HG03565 (cell line): Measurements from ENCODE around the gene ITGA5.

ENCODE experiments used
- ATAC-seq: cut with Tn5 transposase; IDR thresholded peaks from one replicate; pipeline ENCODE4 v1.9.1; 2021; ENCODE audit warnings: mild to moderate bottlenecking, moderate library complexity; ENCODE audit not compliant: unreplicated experiment

ITGA5 gene

DNA sequence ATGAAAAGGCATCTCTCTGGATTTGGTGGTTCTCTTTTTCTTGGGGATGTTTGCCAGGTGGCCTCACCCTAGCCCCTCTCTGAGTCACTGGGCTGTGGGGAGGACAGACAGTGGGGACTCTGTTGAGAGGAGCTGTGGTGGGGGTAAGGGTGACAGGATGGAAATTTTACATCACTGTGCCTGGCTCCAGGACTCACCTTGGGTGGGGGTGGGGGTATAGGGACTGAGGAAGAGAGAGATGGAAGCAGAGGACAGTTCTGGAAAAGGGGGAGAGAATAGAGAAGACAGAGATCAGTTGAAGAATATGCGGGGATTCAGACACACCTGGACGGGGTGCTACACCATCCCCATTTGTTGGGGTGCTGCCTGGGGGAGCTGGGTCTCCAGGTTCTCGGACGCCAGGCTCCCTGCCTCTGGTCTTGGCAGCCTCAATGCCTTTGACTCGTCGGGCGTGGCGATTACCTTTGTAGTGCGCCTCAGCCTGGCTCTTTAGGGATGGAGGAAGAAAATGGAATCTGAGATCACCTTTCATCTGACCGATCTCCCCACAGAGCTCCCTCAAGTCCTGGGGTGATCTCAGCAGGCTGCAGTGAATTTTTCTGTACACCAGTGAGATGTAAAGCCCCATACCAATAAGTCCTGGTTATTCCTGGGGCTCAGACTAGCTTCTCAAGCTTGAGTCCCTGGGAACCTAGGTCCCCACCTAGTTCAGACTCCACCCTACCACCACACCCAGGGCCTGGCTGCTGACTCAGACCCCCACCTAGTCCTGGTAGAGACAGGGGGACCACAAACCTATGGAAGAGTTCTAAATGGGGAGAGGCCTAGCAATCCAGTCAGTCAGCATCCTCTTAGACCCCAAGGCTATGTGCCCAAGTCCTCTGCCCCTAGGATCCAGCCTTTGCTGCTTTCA is 45.2 kb downstream of the ITGA5 start:
- ATAC-seq: no peak

DNA sequence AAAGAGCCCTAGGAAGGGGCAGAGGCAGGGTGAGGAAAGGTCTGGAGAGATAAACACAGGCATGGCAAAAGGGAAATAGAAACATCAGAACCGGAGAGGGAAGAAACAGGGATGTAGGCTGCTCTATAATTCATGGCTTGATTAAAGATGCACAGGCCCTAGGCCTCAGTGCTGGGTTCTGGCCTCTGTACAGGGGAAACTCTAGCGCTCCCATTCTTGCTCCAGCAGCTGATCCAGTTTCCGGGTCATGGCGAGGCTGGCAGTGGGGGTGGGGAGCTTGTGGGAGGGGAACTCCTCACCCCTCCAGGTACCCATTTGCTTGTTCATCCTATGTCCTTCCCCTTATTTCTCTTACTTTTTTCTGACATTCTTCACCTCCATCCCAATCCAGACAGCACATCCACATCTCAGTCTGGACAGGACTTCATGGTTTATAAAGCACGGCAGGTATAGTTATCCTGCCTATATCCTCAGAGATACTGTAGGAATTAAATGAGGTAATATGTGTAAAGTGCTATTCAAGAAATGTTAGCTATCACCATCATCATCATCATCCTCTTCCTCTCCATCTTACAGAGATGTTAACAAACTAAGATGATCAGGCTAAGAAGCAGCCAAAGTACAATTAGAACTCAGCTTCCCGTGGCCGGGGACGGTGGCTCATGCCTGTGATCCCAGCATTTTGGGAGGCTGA is 46.8 kb downstream of the ITGA5 start:
- ATAC-seq: no peak

DNA sequence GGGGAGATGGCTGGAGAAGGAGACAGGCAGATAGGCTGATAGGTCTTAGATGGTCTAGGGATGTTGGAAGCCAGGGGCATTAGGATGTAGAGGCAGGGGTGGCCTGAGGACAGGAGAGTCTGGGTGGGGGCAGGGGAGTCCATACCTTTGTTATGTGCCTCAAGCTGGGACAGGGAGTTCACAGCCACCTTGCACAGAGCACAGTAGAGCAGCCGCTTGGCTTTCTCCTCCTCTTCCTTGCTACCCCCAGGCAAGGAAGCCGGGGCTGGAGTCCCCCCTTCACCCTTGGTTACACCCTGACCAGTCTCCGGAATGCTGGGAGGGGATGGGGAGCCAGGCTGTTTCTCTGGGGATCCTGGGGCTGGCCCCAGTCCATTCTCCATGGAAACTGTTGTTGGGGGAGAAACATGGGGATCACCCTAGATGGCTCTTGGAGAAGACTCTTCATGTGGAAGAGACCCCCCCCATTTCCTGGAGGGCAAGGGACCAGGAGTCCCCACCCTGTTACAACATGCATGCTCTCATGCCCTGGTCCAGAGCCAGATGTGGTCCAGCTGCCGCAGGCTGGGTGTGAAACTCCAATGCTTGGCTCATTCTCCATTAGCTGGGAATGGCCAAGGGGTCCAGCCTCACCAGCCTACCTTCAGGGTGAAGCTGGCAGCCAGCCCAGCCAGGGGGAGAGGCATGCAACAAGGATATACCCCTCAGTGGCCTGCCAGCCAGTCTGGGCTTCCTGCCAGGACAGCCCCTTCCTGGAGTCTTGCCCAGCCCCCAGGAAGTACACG is 47.5 kb downstream of the ITGA5 start:
- ATAC-seq: no peak

DNA sequence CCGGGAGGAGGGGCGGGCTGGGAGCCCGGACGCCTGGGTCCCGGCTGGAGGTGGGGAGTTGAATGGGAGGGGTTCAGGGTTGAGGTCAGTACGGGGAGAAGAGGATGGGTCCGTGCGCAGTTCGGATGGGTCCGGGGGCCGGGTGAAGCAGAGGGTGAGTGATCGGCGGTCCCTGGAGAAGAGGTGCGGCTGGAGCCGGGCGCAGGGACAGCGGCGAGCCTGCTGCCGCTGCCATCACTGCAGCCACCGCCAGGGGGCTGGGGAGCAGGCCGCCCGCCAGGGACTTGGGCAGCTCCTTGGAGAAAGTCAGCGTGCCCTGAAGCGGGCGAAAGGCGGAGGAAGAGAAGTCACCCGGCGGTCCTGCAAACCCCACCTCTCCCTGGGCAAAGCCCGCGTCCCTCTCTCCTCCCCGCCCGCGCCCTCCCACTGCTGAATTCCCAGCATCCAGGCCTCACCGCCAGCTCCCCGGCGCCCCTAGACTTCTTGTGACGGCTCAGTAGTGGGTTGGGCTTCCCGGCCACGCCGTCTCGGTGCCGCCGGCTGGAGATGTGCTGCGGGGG is 48.8 kb downstream of the ITGA5 start:
- ATAC-seq: no peak

DNA sequence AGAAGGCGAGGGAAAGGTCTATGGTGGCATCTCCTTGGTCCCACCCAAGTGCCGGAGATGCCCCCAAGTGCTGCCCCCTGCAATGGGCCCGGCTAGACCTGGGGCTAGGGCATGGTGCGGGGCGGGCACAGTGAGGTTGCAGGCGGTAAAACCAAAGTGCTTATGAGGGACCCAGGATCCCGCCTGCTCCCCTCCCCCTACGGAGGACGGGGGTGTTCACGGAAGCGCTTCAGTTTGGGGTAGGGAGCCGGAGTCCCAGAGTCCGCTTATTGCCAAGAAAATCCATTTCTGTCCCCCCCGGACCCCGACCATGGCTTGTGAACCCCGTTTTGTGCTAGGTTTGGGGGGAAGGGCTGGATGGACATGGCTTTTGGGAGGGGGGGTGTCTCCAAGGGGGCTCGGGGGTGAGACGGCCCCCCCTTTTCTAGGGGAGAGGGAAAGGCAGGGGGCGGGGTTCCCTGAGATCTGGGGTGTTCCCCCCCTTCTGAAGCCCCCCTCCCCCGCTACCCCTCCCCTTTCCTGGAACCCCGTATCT is 49.4 kb downstream of the ITGA5 start:
- ATAC-seq: no peak

DNA sequence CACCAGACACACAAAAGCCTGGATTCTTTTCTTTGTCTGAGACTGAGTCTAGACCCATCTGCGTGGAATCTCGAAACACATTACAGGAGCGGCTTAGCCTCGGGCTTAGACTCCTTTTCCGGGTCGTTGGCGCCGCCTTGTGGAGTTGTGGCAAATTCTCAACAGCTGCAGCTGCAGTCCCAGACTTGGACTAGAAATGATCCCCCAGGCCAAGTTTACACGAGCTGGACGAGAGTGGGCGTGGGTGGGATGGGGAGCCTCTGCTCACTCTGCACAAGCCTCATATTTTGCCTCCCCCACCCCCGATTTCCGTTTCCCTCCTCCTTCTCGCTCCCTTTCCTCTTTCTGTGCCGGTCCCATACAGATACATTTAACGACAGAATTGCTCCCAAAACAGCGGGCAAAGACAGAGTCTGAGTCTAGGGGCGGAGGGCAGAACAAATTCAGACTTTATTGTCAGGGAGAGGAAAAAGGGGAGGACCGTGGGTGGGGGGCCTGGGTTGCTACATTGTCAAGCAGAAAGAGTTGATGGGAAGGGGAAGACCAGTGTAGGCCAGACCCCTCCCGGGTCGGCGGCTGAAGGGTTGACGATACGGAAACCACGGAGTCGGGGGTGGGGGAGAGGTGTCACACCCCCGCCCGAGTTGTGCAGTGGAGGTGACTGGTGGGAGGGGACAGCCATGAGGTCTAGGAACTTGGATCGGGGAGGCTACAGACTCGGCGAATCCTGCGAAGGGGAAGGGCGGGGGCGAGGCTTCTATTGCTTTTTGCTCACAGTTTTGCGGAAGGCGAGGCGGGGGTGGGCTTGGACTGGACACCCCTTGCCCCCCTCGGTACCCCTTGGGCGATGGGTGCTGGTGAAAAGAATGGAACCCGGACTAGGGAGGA is 50.1 kb downstream of the ITGA5 start:
- peak; percentile 49 for ATAC-seq

DNA sequence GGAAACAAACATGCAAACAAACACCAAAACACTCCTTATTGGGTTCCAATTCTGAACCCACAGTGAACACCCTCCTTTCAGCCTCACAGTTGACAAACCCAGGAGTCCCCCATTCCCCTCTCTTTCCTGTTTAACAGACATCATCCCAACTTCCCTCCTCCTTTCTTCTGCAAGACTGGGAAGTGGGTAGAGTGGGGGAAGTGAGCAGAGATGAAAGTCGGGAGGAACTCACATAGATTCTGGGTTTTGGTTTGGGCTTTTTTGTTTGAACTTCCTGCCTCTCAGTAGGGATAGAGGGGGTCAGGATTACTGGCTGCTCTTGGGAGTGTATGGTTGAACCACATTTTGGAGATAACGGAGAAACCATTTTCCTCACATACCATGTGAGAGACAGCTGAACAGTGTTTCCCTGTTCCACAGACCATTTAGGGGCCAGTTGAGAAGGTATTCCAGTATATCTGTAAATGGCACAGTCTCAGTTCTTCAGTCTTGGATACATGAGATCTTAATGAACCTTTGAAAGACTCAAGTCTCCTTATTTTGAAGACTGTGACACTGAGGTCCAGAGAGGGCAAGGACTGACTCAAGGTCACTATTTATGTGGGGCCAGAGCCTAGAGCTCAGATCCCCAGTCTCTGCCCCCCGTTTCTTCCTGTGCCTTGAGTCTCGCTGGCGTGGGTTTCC is 50.9 kb downstream of the ITGA5 start:
- ATAC-seq: no peak

DNA sequence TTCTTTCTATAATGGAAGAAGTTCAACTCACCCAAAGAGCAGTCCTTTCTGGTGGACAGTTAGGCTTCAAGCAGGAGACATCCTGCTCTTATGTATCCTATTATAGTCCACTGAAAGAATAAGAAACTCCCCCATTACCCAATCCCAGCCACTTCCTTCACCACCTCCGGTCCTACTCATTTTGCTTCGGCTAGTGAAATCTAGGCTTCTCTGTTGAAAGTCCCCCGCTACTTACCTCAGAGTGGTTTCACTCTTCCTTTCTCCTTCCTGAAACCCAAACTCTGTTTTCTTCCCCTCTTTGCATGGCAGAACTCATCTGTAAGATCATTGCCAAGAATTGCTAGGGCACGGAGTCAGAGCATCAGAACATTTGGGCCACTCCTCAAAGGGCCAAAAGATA is 54.7 kb downstream of the ITGA5 start, which contains the start of gene GPR84:
GPR84 (minus strand) TSS at position 74 of the 400 bp plus-strand sequence. CDS start 635 bp downstream, outside the sequence.
- peak; percentile 33 for ATAC-seq

DNA sequence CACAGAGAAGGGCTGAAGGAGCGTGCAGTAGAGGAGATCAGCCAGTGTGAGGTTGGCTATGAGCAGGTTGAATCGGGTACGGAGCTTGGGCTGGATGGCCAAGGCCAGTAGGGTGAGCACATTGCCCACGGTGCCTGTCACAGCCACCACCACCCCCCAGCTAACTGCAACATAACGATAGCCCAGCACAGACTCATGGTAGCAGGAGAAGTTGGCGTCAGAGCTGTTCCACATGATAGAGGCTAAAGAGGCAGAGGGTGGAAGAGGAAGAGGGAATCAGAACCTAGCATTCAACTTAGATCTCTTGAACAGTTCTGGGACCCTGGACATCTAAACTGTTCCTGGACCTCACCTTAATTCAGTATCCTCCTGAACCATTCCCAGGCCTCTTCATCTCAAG is 55.4 kb downstream of the ITGA5 start:
- no peak for ATAC-seq

DNA sequence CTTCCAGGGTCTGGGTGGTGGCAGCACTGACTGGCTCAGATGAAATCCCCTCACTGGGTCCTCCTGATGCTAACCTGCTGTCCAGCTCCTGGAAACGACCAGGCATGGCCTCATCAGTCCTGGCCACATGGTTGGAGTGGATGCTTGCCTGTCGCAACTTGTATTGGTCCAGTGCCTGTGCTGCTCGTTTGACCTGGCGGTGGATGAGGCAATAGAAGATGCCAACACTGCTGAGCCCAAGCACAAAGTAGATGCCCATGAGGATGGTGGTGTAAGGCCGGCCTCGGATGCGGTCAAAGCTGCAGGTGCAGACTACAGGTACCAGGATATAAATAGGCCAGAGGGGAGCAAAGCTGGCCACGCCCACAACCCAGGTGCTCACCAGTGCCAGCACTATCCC is 56.0 kb downstream of the ITGA5 start:
- no peak for ATAC-seq

DNA sequence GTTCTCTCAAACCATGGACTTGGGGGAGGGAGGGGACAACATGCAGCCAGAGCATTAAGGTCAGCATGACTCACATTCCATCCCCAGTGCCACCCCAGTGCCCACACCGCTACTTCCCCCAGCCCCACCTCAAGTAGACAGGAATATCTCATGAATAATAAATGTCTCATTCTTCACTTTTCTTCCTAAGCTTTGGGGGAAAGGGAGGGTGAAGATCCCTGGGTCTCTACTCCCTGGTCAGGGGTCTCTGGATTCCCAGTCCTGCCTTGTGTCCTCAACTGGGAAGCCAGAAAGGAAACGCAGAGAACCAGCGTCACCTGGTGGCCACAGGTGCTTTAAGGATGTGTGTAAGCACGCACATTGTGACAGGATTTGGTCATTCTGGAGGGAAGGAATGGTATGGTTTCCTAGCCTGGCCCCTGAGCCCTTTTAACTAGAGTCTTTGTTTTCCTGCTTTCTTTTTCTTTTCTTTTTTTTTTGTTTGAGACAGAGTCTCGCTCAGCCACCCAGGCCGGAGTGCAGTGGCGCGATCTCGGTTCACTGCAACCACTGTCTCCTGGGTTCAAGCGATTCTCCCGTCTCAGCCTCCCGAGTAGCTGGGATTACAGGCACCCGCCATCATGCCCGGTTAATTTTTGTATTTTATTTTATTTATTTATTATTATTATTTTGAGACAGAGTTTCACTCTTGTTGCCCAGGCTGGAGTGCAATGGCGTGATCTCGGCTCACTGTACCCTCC is 58.2 kb downstream of the ITGA5 start:
- ATAC-seq: no peak

DNA sequence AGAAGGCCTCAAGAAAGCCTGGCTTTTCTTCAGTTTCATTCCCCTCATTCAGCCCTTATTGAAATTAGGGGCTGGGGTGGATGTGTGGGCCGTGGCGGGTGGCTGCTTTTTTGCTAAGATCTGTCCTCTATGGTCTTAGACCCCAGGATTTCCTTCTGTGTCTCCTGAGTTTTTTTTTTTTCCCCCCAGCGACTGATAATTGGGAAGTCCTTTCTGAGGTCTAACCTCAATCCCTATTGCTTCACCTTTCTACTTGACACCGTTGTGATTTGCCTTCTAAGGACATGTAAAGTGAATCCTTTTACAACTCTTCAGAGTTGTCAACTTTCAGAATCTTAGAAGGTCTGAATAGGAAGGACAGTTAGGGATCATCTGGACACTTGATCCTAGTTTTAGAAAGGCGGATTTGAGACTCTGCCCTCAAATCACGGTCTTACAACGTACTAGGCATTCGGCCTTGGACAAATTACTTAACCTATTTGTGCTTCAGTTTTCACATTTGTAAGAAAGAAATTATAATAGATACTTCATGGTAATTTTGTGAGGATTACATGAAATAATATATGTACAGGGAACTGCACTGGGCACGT is 59.2 kb downstream of the ITGA5 start:
- no peak for ATAC-seq

DNA sequence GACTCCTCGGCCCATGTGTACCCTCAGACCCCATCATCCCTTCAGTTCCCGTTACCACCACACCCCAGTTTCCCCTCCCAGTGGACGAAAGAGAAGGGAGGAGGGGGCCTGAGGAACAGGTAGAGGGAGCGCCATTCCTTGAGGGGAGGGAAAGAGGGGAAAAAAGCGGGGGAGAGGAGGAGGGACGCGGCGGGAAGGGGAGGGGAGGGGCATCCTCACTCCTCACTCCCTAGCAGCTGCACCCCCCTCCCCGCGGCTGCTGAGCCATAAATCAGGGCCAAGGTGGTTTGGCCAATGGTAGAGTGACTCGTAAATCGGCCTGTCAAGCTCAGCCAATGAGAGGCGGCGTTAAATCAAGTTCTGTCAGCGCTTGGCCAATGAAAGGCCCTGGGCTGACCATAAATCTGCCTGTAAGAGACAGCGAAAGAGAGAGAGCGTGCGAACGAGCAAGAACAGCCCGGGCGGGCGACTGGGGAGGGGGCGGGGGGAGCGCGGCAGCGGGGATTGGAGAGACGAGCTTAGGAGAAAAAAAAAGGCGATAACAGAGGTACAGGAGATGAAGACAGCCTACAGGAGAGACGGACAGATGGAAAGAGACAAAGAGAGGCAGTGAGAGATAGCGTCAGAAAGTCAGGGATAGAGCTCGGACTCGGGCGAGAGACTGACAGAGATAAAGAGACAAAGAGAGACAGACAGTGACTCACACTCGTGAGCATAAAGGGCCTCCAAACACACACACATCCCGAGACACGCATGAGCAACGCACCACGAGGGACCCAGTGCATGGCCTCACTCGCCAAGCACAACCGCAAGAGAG is 59.9 kb downstream of the ITGA5 start:
- ATAC-seq: peak; percentile 98

DNA sequence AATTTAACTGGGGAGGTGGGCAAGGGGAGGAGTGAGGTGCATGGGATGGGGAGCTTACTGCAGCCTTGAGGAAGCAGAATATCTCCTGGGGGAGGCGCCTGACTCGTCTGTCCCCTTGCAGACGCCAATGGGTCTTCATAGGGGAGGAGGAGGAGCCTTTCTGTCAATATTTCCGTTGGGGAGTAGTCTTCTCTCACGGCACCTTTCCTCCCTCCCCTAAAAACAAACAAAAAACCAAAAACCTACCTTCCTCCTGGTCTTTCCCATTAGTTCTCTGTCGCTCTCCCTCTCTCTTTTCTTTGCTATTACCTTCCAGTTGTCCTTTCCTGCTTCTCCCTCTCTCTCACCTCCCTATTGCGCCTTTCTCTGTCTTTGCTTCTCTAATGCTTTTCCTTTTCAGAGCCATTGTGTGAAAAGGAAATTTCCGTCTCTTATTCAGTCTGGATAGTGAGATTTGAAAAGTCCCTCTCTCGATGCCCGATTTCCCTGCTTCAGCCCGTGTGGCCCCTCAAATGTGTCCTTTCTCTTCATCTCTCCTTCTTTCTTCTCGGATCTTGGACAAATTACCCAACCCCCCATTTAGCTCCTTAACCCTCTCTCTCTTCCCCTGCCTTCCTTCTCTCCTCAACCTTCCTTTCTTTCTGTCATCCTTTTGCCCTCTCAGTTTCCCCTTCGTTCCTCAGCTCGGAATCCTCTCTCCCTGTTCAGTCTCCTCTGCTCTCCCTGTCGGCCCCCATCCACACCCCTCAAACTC is 60.7 kb downstream of the ITGA5 start:
- no peak for ATAC-seq

DNA sequence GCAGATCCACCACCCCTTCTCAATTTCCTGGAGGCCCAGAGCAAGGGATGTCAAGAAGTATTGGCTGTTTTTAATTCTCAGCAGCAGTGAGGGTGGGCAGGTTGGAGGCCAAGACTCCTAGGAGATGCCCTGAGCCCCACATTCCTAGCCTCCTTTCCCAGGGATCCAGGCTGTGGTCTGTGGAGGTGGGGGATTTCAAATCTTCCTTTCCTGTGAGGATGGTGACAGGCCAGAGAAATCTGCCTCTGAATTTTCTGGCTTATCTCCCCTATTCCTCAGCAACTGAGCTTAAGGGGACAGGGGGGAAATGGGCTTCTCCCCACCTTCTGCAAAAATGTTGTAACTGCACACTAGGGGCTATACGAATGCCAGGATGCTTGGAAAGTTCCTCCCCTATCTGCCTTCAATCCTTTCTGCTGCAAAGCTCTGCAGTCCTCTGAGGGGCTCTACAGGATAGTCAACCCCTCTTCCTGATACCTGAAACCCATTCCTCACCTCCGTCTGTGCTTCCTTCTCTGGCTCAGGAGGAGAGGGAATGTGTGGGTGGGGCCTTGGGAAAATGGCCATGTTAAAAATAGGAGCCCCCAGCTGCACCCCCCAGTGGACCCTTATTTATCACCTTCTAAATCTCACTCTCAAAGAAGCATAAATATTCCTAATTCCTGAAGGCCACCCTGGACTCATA is 61.4 kb downstream of the ITGA5 start:
- ATAC-seq: no peak

DNA sequence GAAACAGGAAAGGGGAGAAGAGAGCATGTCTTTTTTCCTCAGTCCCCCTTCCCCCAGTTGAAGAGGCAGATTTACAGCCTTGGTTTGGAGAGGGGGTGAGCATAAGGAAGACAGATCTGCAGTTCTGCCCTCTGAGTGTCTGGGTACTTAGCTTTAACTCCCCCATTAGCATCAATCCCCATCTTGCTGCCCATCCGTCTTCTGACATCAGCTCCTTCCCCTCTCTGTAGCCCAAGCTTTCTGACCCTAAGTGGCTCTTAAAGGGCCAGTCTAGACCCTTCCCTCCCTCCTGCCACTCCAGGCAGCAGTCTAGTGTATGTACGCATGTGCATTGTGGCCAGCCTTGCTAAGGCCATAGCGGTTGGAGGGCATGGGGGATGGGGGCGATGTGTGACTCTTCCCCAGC is 62.1 kb downstream of the ITGA5 start:
- no peak for ATAC-seq
